Testis (tissue), 2 donors: Measurements from ENCODE around the gene BICRAL.

Source experiments
- POLR2A ChIP-seq: fragments of 450-650 bp; IDR thresholded peaks from one replicate; pipeline ENCODE4 v1.6.1; 2017; ENCODE audit warnings: antibody characterized with exemption, mild to moderate bottlenecking, moderate library complexity
- TF ChIP-seq, protein P1 (sequence below), 3 experiments: fragments of 450-650 bp in 2 of 3; fragments of 200-600 bp in 1 of 3; sonication (generic) in 1 of 3; IDR thresholded peaks; one replicate each; pipeline ENCODE4 v1.5.1; 2016 to 2019; ENCODE audit warnings: antibody characterized with exemption in 3 of 3, mild to moderate bottlenecking in 2 of 3, moderate library complexity in 1 of 3

DNA sequence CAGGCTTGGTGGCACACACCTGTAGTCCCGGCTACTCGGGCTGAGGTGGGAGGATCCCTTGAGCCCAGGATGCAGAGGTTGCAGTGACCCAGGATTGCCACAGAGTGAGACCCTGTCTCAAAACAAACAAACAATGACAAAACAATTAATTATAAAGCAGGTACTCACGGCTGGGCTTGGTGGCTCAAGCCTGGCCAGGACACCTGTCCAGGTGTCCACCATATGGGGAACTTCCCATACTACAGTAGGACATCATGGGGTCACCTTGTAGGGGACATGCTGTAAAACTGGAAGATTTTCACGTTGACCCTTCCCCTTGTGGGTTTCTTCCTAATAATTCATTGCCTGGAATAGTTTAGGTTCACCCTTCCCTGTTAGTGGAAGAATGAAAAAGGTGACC lies 66.8 kb downstream of the BICRAL start:
- TF ChIP-seq, protein P1, sequence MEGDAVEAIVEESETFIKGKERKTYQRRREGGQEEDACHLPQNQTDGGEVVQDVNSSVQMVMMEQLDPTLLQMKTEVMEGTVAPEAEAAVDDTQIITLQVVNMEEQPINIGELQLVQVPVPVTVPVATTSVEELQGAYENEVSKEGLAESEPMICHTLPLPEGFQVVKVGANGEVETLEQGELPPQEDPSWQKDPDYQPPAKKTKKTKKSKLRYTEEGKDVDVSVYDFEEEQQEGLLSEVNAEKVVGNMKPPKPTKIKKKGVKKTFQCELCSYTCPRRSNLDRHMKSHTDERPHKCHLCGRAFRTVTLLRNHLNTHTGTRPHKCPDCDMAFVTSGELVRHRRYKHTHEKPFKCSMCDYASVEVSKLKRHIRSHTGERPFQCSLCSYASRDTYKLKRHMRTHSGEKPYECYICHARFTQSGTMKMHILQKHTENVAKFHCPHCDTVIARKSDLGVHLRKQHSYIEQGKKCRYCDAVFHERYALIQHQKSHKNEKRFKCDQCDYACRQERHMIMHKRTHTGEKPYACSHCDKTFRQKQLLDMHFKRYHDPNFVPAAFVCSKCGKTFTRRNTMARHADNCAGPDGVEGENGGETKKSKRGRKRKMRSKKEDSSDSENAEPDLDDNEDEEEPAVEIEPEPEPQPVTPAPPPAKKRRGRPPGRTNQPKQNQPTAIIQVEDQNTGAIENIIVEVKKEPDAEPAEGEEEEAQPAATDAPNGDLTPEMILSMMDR (IDR thresholded peaks at IDR 0.05) = no peak
- TF ChIP-seq POLR2A = no peak
